Peyer's patch (tissue), 4 donors: ENCODE results near the gene FCER1G. TPM values are rescaled to one million over a fixed set of nuclear protein-coding genes. Genes with fewer than 3 reads are reported as not detected.

Source experiments
- DNase-seq, 3 donors: peaks; one replicate each; pipeline ENCODE4 v3.0.0-alpha.2; 2017 to 2019
- H3K27ac ChIP-seq, 4 donors: fragments of 200-600 bp; sonication (generic); one replicate each; pipeline ENCODE4 v1.5.1; 2016 to 2019
- H3K27me3 ChIP-seq, 2 donors: fragments of 200-600 bp; sonication (generic); one replicate each; pipeline ENCODE4 v1.5.1; 2019
- H3K36me3 ChIP-seq, 3 donors: fragments of 200-600 bp; sonication (generic); one replicate each; pipeline ENCODE4 v1.5.1; 2016 to 2019
- H3K4me1 ChIP-seq, 4 donors: fragments of 200-600 bp; sonication (generic); one replicate each; pipeline ENCODE4 v1.5.1; 2016 to 2019
- H3K4me3 ChIP-seq, 4 donors: fragments of 200-600 bp; sonication (generic); 1 replicate in 3 of 4; 2 replicates in 1 of 4; pipeline ENCODE4 v1.5.1; 2016 to 2019; ENCODE audit warnings: mild to moderate bottlenecking in 1 of 4
- H3K9me3 ChIP-seq, 4 donors: fragments of 200-600 bp; sonication (generic); one replicate each; pipeline ENCODE4 v1.5.1; 2016 to 2019; ENCODE audit warnings: mild to moderate bottlenecking in 1 of 4
- POLR2A ChIP-seq, 2 donors: fragments of 450-650 bp; IDR thresholded peaks; one replicate each; pipeline ENCODE4 v1.5.1; 2017; ENCODE audit warnings: antibody characterized with exemption in 2 of 2, mild to moderate bottlenecking in 2 of 2, moderate library complexity in 2 of 2
- total RNA-seq, 4 donors: library from RNA; depleted of rRNA; stranded (reverse); fragments of >200 nt; gene quantifications; one replicate each; pipeline ENCODE4 v1.1.0, GENCODE V29; 2016
- TF ChIP-seq, protein P1 (sequence below), 6 experiments: fragments of 450-650 bp in 4 of 6; fragments of 200-600 bp in 2 of 6; sonication (generic) in 1 of 6; IDR thresholded peaks; one replicate each; pipeline ENCODE4 v1.5.1; 2017 to 2019; ENCODE audit warnings: antibody characterized with exemption in 6 of 6, mild to moderate bottlenecking in 3 of 6, moderate library complexity in 1 of 6

The FCER1G gene
- total RNA-seq, 4 donors from 2014 or later = 5.1 to 33.8 (median 11.9) TPM; not detected in 1

DNA sequence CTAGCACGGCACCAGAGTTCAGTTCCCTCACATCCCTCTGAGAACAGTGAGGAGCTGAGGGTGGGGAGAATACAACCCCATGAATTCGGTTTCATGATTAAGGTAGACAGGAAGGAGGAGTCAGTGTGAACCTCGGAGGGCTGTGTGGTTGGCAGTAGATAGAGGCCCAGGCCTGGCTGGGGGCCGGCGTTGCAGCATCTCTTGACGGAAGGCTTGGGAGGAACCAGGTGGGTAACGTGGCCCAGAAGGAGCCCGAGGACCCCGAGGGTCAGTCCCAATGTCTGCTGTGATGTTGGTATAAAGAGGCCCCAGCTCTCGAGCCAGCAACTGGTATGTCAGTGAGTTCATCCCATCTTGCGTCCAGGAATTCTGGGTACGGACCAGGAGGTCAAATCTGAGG, 43.4 kb upstream of the FCER1G start:
- Histone ChIP-seq H3K27ac (no peak overlapping the region), H3K4me3 (no peak overlapping the region), H3K9me3 (no peaks in the 10 kb centered on the region)

DNA sequence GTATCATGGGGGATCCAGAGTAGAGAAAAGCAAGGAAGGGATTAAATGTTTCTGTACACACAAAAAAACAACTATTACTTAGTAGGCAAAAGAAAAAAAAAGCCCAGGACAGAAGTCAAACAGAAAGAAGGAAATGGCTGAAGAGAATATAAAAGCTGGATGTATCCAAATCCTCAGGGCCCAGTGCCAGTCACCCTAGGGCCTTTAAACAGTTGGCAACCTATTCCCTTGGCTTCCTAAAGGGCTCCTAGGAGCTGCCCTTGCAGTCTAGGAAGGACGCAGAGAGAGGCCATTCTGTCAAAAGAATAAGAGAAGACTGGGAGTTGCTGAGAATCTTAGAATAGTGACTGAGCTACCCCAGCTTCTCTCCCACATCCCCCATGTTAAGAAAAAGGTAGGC, 42.7 kb upstream of the FCER1G start:
- no peak for DNase-seq
- H3K4me1 ChIP-seq = peaks cover 3 to 29% (median 8%) of the 10 kb centered on the region in 4 donors
- H3K27ac ChIP-seq = peak overlapping the region in 1 of 4 donors; percentile 47
- H3K4me3 ChIP-seq = no peak overlapping the region
- peaks cover 0 to 59% (median 0%) of the 10 kb centered on the region in 3 donors for H3K36me3 ChIP-seq
- no peaks in the 10 kb centered on the region for H3K9me3 ChIP-seq
- no peaks in the 10 kb centered on the region for H3K27me3 ChIP-seq
- TF ChIP-seq POLR2A (IDR thresholded peaks at IDR 0.05) = no peak
- TF ChIP-seq, protein P1, sequence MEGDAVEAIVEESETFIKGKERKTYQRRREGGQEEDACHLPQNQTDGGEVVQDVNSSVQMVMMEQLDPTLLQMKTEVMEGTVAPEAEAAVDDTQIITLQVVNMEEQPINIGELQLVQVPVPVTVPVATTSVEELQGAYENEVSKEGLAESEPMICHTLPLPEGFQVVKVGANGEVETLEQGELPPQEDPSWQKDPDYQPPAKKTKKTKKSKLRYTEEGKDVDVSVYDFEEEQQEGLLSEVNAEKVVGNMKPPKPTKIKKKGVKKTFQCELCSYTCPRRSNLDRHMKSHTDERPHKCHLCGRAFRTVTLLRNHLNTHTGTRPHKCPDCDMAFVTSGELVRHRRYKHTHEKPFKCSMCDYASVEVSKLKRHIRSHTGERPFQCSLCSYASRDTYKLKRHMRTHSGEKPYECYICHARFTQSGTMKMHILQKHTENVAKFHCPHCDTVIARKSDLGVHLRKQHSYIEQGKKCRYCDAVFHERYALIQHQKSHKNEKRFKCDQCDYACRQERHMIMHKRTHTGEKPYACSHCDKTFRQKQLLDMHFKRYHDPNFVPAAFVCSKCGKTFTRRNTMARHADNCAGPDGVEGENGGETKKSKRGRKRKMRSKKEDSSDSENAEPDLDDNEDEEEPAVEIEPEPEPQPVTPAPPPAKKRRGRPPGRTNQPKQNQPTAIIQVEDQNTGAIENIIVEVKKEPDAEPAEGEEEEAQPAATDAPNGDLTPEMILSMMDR (IDR thresholded peaks at IDR 0.05) = no peak

More for the DNA sequence above, 43.4 kb upstream of the FCER1G start:
- H3K27me3 ChIP-seq = no peaks in the 10 kb centered on the region
- peaks cover 3 to 35% (median 8%) of the 10 kb centered on the region in 4 donors for H3K4me1 ChIP-seq
- TF ChIP-seq, protein P1 (IDR thresholded peaks at IDR 0.05) = no peak
- no peak for TF ChIP-seq POLR2A (IDR thresholded peaks at IDR 0.05)
- H3K36me3 ChIP-seq = peaks cover 0 to 59% (median 0%) of the 10 kb centered on the region in 3 donors
- no peak for DNase-seq

DNA sequence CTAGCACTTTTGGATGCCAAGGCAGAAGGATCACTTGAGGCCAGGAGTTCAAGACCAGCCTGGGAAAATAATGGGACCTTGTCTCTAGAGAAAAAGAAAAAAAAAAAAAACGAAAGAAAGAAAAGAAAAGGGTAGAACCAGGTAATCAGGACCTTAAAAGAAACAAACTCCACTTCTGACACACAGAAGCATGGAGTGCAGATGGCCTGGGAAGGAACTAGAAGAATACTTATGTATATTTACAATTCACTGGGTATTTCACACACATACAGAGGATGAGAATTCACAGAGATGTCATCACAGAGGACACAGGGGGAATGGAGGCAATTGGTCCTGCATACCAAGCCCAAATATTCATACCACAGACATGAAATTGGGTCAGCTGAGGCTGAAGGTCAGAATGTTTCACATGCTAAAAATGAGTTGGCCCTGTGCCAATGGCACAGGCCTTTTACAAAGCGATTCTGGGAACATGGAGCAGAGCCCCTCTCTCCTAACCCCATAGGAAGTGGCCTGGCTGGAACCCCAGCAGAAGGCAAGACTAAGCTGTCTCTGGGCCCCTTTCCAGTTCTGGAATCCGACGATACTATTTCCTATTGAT, 42.2 kb upstream of the FCER1G start:
- peaks cover 0 to 59% (median 0%) of the 10 kb centered on the region in 3 donors for H3K36me3 ChIP-seq
- no peaks in the 10 kb centered on the region for H3K27me3 ChIP-seq
- H3K4me1 ChIP-seq = peaks cover 3 to 26% (median 8%) of the 10 kb centered on the region in 4 donors
- peak overlapping the region in 1 of 4 donors; percentile 47 for H3K27ac ChIP-seq
- TF ChIP-seq, protein P1 (IDR thresholded peaks at IDR 0.05) = no peak
- no peak for TF ChIP-seq POLR2A (IDR thresholded peaks at IDR 0.05)
- DNase-seq = no peak
- no peaks in the 10 kb centered on the region for H3K9me3 ChIP-seq
- no peak overlapping the region for H3K4me3 ChIP-seq

DNA sequence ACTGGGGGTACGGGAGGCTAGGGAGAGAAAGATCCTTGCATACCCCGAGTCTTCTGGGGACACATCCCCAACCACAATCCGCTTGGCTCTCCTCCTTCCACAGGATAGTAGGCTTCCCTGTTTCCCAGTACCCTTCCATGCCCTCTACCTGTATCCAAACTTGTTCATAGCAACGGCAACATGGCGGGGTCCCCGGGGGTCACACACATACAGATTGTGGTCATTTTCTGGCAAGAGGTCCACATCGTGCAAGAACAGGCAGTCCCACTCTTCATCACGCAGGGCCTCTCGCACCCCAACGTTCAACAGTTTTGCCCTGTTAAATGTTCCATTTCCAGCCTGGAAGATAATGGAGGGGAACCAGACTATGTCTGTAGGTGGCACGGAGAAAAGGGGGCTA, 41.4 kb upstream of the FCER1G start:
- H3K4me1 ChIP-seq = peaks cover 3 to 26% (median 8%) of the 10 kb centered on the region in 4 donors
- peaks cover 0 to 59% (median 0%) of the 10 kb centered on the region in 3 donors for H3K36me3 ChIP-seq
- DNase-seq = no peak
- no peaks in the 10 kb centered on the region for H3K27me3 ChIP-seq
- peak overlapping the region in 2 of 4 donors; percentile 47 to 51 for H3K27ac ChIP-seq
- H3K9me3 ChIP-seq = no peaks in the 10 kb centered on the region
- H3K4me3 ChIP-seq = no peak overlapping the region
- TF ChIP-seq POLR2A (IDR thresholded peaks at IDR 0.05) = no peak
- TF ChIP-seq, protein P1 (IDR thresholded peaks at IDR 0.05) = no peak

DNA sequence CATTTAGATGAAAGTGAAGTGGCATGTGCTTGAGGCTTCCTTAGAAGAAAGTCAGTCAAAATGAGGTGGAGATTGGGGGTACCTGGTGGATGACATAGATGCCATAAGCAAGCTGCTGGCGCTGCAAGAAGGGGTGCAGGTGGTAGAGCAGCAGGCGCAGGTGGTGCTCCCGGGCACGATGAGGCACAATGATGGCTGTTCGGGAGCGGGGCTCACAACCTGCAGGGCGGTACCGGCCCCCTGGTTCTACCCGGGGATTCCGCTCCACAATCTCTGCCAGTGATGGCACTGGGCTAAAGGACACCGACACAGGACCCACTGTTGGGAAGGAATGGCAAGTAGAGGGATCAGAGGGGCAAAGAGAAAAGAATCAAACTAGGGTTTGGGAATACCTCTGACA, 40.2 kb upstream of the FCER1G start:
- no peak for TF ChIP-seq POLR2A (IDR thresholded peaks at IDR 0.05)
- TF ChIP-seq, protein P1 (IDR thresholded peaks at IDR 0.05) = no peak
- DNase-seq = no peak
- H3K9me3 ChIP-seq = no peaks in the 10 kb centered on the region
- H3K4me3 ChIP-seq = no peak overlapping the region
- peaks cover 0 to 52% (median 0%) of the 10 kb centered on the region in 3 donors for H3K36me3 ChIP-seq
- H3K4me1 ChIP-seq = peaks cover 3 to 26% (median 8%) of the 10 kb centered on the region in 4 donors
- no peak overlapping the region for H3K27ac ChIP-seq
- H3K27me3 ChIP-seq = no peaks in the 10 kb centered on the region
